ENCODE measurements around the gene PIGB.

GRCh38 chr15:55322467-55322866, 3.4 kb downstream of the PIGB start:
- TF ChIP-seq CTCF (IDR thresholded peaks at IDR 0.05) (no peak), POLR2A (IDR thresholded peaks at IDR 0.05) (no peak)
